Measurements from ENCODE around the gene ZNF3.

Gene ZNF3

GRCh38 chr7:100088621-100089457 is 7.3 kb upstream of the ZNF3 start, which contains the start of gene COPS6:
COPS6 (plus strand) TSS chr7:100088969; CDS start chr7:100088991, 22 bp downstream.
- DNase-seq (ENCODE audit: low spot score): peak; percentile 91

- DNase-seq (ENCODE audit: low spot score): no peak
Observed at GRCh38 chr7:100088095-100088620, 6.6 kb upstream of the ZNF3 start.

- DNase-seq (ENCODE audit: low spot score): peak; percentile 82
Observed at GRCh38 chr7:100087055-100087750, 5.7 kb upstream of the ZNF3 start.

- DNase-seq (ENCODE audit: low spot score): no peak
Observed at GRCh38 chr7:100085515-100085914, 4.0 kb upstream of the ZNF3 start.

GRCh38 chr7:100082978-100083377 is 1.5 kb upstream of the ZNF3 start:
- no peak for DNase-seq (ENCODE audit: low spot score)

- peak; percentile 18 for DNase-seq (ENCODE audit: low spot score)
Observed at GRCh38 chr7:100080907-100081534, 502 bp downstream of the ZNF3 start.

GRCh38 chr7:100079024-100079560 is 2.4 kb downstream of the ZNF3 start:
- no peak for DNase-seq (ENCODE audit: low spot score)

- no peak for DNase-seq (ENCODE audit: low spot score)
Observed at GRCh38 chr7:100077205-100077604, 4.3 kb downstream of the ZNF3 start.

GRCh38 chr7:100075418-100075817 is 6.1 kb downstream of the ZNF3 start:
- no peak for DNase-seq (ENCODE audit: low spot score)

- no peak for DNase-seq (ENCODE audit: low spot score)
Observed at GRCh38 chr7:100074841-100075240, 6.7 kb downstream of the ZNF3 start.

- no peak for DNase-seq (ENCODE audit: low spot score)
Observed at GRCh38 chr7:100072462-100072861, 9.1 kb downstream of the ZNF3 start.

GRCh38 chr7:100071018-100071723 is 10.4 kb downstream of the ZNF3 start:
- no peak for DNase-seq (ENCODE audit: low spot score)

GRCh38 chr7:100069991-100070390 is 11.5 kb downstream of the ZNF3 start:
- DNase-seq (ENCODE audit: low spot score): no peak

GRCh38 chr7:100066953-100067352 is 14.6 kb downstream of the ZNF3 start:
- no peak for DNase-seq (ENCODE audit: low spot score)

- peak; percentile 58 for DNase-seq (ENCODE audit: low spot score)
Observed at GRCh38 chr7:100065452-100066186, 15.9 kb downstream of the ZNF3 start.

GRCh38 chr7:100064162-100064561 is 17.4 kb downstream of the ZNF3 start:
- no peak for DNase-seq (ENCODE audit: low spot score)

- DNase-seq (ENCODE audit: low spot score): no peak
Observed at GRCh38 chr7:100063376-100063775, 18.1 kb downstream of the ZNF3 start.

GRCh38 chr7:100061518-100062193 is 19.9 kb downstream of the ZNF3 start:
- DNase-seq (ENCODE audit: low spot score): no peak

- no peak for DNase-seq (ENCODE audit: low spot score)
Observed at GRCh38 chr7:100059251-100059739, 22.2 kb downstream of the ZNF3 start.

GRCh38 chr7:100057006-100057405 is 24.5 kb downstream of the ZNF3 start:
- DNase-seq (ENCODE audit: low spot score): no peak
